WTC11 (cell line): ENCODE results near the gene CDK5RAP2. TPM values are rescaled to one million over a fixed set of nuclear protein-coding genes. Genes with fewer than 3 reads are reported as not detected.

Source experiments
- ATAC-seq: fragments of 200-7000 bp; cut with Tn5 transposase; 2 replicates; pipeline ENCODE4 v1.10.0; 2021; ENCODE audit warnings: mild to moderate bottlenecking, moderate library complexity
- CTCF ChIA-PET: fragments of 300-600 bp; sonication (Branson Sonifier 250); formaldehyde crosslinking; loops from one replicate; lab custom pipeline; 2021; ENCODE audit warnings: antibody characterized with exemption; lab: Charles Lee
- POLR2A ChIA-PET: fragments of 350-600 bp; sonication (Branson Sonifier 250); formaldehyde crosslinking; loops from one replicate; lab custom pipeline; 2021; ENCODE audit warnings: antibody characterized with exemption; lab: Charles Lee
- DNase-seq: peaks from one replicate; pipeline ENCODE4 v3.0.0; 2021; ENCODE audit warnings: low spot score
- H3K27ac Mint-ChIP-seq: 2 replicates; pipeline ENCODE4 v1.8.0; 2021; ENCODE audit warnings: mixed read lengths
- H3K27me3 Mint-ChIP-seq: 2 replicates; pipeline ENCODE4 v1.8.0; 2021; ENCODE audit warnings: low read depth, mild to moderate bottlenecking, moderate library complexity, mixed read lengths
- H3K36me3 Mint-ChIP-seq: 2 replicates; pipeline ENCODE4 v1.8.0; 2021; ENCODE audit warnings: mixed read lengths
- H3K4me1 Mint-ChIP-seq: 2 replicates; pipeline ENCODE4 v1.8.0; 2022; ENCODE audit warnings: mixed read lengths
- H3K4me3 Mint-ChIP-seq: 2 replicates; pipeline ENCODE4 v1.8.0; 2021; ENCODE audit warnings: mild to moderate bottlenecking, moderate library complexity, mixed read lengths
- H3K9me3 Mint-ChIP-seq: 2 replicates; pipeline ENCODE4 v1.8.0; 2021; ENCODE audit warnings: mixed read lengths
- CDX4 ChIP-seq: fragments of 250-450 bp; sonication (Bioruptor Pico); IDR thresholded peaks from 2 replicates; pipeline ENCODE4 v1.9.0; 2021; ENCODE audit warnings: moderate library complexity, mild to moderate bottlenecking, inconsistent platforms, borderline replicate concordance
- ELF4 ChIP-seq: sonication (generic); formaldehyde crosslinking; IDR thresholded peaks from 2 replicates; pipeline ENCODE4 v1.8.1; 2022; ENCODE audit warnings: low read depth, mild to moderate bottlenecking, moderate library complexity, missing genetic modification reagents
- GTF2I ChIP-seq: fragments of 250-450 bp; sonication (Bioruptor Pico); conservative IDR thresholded peaks from 2 replicates; pipeline ENCODE4 v1.4.0; 2021; ENCODE audit warnings: mild to moderate bottlenecking
- HMGA2 ChIP-seq: fragments of 250-450 bp; sonication (Bioruptor Pico); IDR thresholded peaks from 2 replicates; pipeline ENCODE4 v1.4.0; 2021; ENCODE audit warnings: mild to moderate bottlenecking, moderate library complexity
- IRF1 ChIP-seq: sonication (generic); formaldehyde crosslinking; IDR thresholded peaks from 2 replicates; pipeline ENCODE4 v1.8.0; 2023; ENCODE audit warnings: missing genetic modification reagents
- JAZF1 ChIP-seq: fragments of 250-450 bp; sonication (Bioruptor Pico); IDR thresholded peaks from 2 replicates; pipeline ENCODE4 v1.9.0; 2021; ENCODE audit warnings: moderate library complexity, mild to moderate bottlenecking, inconsistent platforms
- NFE2L1 ChIP-seq: sonication (generic); formaldehyde crosslinking; IDR thresholded peaks from 2 replicates; pipeline ENCODE4 v1.8.1; 2023; ENCODE audit warnings: missing genetic modification reagents
- NR1H2 ChIP-seq: sonication (generic); formaldehyde crosslinking; IDR thresholded peaks from 2 replicates; pipeline ENCODE4 v1.9.0; 2021; ENCODE audit warnings: mild to moderate bottlenecking, moderate library complexity, missing genetic modification reagents
- PREB ChIP-seq: sonication (generic); formaldehyde crosslinking; IDR thresholded peaks from 2 replicates; pipeline ENCODE4 v1.8.1; 2022; ENCODE audit warnings: mild to moderate bottlenecking, missing genetic modification reagents, moderate library complexity, borderline replicate concordance
- RELA ChIP-seq: sonication (generic); formaldehyde crosslinking; IDR thresholded peaks from 2 replicates; pipeline ENCODE4 v1.8.1; 2022; ENCODE audit warnings: missing genetic modification reagents, mild to moderate bottlenecking, borderline replicate concordance
- SMAD4 ChIP-seq: sonication (generic); formaldehyde crosslinking; IDR thresholded peaks from 2 replicates; pipeline ENCODE4 v1.8.0; 2022; ENCODE audit warnings: mild to moderate bottlenecking, missing genetic modification reagents
- TCF7 ChIP-seq: sonication (generic); formaldehyde crosslinking; IDR thresholded peaks from 2 replicates; pipeline ENCODE4 v1.8.0; 2022; ENCODE audit warnings: mild to moderate bottlenecking, low read depth, missing genetic modification reagents, moderate library complexity
- ZNF121 ChIP-seq: sonication (generic); formaldehyde crosslinking; IDR thresholded peaks from 2 replicates; pipeline ENCODE4 v1.8.0; 2023; ENCODE audit warnings: missing genetic modification reagents
- ZNF232 ChIP-seq: sonication (generic); formaldehyde crosslinking; IDR thresholded peaks from 2 replicates; pipeline ENCODE4 v1.8.0; 2022; ENCODE audit warnings: mild to moderate bottlenecking, missing genetic modification reagents
- ZNF317 ChIP-seq: sonication (generic); formaldehyde crosslinking; IDR thresholded peaks from 2 replicates; pipeline ENCODE4 v1.8.1; 2023; ENCODE audit warnings: low read depth, mild to moderate bottlenecking, moderate library complexity, missing genetic modification reagents, borderline replicate concordance
- total RNA-seq: library from RNA; stranded (reverse); gene quantifications from 3 replicates; pipeline ENCODE4 v1.2.3, GENCODE V29; 2021
- TF ChIP-seq, protein P1 (sequence below): fragments of 200-600 bp; IDR thresholded peaks from 2 replicates; pipeline ENCODE4 v1.8.0; 2022; ENCODE audit warnings: antibody characterized with exemption
- TF ChIP-seq, protein P2 (sequence below): sonication (generic); formaldehyde crosslinking; IDR thresholded peaks from 2 replicates; pipeline ENCODE4 v1.8.1; 2022; ENCODE audit warnings: low read depth, missing genetic modification reagents, borderline replicate concordance
- TF ChIP-seq, protein P3 (sequence below): sonication (generic); formaldehyde crosslinking; conservative IDR thresholded peaks from 2 replicates; pipeline ENCODE4 v1.8.1; 2023; ENCODE audit warnings: mild to moderate bottlenecking, low read depth, missing genetic modification reagents, moderate library complexity
- TF ChIP-seq, protein P4 (sequence below): fragments of 250-450 bp; sonication (Bioruptor Pico); IDR thresholded peaks from 2 replicates; pipeline ENCODE4 v1.9.0; 2021; ENCODE audit warnings: mild to moderate bottlenecking
- TF ChIP-seq, protein P5 (sequence below): fragments of 250-450 bp; sonication (Bioruptor Pico); IDR thresholded peaks from 2 replicates; pipeline ENCODE4 v1.8.0; 2021; ENCODE audit warnings: mild to moderate bottlenecking

CDK5RAP2 gene
- total RNA-seq, 1 experiment from 2014 or later = 48.3 TPM

- TF ChIP-seq RELA (CRISPR knock-in tag) (no peak), ZNF317 (CRISPR knock-in tag) (no peak), ELF4 (CRISPR knock-in tag) (no peak), JAZF1 (no peak), NFE2L1 (no peak)
- TF ChIP-seq, protein P1, sequence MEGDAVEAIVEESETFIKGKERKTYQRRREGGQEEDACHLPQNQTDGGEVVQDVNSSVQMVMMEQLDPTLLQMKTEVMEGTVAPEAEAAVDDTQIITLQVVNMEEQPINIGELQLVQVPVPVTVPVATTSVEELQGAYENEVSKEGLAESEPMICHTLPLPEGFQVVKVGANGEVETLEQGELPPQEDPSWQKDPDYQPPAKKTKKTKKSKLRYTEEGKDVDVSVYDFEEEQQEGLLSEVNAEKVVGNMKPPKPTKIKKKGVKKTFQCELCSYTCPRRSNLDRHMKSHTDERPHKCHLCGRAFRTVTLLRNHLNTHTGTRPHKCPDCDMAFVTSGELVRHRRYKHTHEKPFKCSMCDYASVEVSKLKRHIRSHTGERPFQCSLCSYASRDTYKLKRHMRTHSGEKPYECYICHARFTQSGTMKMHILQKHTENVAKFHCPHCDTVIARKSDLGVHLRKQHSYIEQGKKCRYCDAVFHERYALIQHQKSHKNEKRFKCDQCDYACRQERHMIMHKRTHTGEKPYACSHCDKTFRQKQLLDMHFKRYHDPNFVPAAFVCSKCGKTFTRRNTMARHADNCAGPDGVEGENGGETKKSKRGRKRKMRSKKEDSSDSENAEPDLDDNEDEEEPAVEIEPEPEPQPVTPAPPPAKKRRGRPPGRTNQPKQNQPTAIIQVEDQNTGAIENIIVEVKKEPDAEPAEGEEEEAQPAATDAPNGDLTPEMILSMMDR = no peak
Measured at GRCh38 chr9:120405134-120405533, 174.8 kb downstream of the CDK5RAP2 start (continued).

- CTCF ChIA-PET = no interaction called here
- POLR2A ChIA-PET = no interaction called here
- TF ChIP-seq RELA (CRISPR knock-in tag) = no peak
- TF ChIP-seq GTF2I (CRISPR knock-in tag) = no peak
- TF ChIP-seq ELF4 (CRISPR knock-in tag) = no peak
- TF ChIP-seq ZNF232 = no peak
- TF ChIP-seq, protein P2, sequence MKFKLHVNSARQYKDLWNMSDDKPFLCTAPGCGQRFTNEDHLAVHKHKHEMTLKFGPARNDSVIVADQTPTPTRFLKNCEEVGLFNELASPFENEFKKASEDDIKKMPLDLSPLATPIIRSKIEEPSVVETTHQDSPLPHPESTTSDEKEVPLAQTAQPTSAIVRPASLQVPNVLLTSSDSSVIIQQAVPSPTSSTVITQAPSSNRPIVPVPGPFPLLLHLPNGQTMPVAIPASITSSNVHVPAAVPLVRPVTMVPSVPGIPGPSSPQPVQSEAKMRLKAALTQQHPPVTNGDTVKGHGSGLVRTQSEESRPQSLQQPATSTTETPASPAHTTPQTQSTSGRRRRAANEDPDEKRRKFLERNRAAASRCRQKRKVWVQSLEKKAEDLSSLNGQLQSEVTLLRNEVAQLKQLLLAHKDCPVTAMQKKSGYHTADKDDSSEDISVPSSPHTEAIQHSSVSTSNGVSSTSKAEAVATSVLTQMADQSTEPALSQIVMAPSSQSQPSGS = no peak
- TF ChIP-seq, protein P3, sequence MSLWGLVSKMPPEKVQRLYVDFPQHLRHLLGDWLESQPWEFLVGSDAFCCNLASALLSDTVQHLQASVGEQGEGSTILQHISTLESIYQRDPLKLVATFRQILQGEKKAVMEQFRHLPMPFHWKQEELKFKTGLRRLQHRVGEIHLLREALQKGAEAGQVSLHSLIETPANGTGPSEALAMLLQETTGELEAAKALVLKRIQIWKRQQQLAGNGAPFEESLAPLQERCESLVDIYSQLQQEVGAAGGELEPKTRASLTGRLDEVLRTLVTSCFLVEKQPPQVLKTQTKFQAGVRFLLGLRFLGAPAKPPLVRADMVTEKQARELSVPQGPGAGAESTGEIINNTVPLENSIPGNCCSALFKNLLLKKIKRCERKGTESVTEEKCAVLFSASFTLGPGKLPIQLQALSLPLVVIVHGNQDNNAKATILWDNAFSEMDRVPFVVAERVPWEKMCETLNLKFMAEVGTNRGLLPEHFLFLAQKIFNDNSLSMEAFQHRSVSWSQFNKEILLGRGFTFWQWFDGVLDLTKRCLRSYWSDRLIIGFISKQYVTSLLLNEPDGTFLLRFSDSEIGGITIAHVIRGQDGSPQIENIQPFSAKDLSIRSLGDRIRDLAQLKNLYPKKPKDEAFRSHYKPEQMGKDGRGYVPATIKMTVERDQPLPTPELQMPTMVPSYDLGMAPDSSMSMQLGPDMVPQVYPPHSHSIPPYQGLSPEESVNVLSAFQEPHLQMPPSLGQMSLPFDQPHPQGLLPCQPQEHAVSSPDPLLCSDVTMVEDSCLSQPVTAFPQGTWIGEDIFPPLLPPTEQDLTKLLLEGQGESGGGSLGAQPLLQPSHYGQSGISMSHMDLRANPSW (CRISPR knock-in tag) = no peak
- TF ChIP-seq, protein P4, sequence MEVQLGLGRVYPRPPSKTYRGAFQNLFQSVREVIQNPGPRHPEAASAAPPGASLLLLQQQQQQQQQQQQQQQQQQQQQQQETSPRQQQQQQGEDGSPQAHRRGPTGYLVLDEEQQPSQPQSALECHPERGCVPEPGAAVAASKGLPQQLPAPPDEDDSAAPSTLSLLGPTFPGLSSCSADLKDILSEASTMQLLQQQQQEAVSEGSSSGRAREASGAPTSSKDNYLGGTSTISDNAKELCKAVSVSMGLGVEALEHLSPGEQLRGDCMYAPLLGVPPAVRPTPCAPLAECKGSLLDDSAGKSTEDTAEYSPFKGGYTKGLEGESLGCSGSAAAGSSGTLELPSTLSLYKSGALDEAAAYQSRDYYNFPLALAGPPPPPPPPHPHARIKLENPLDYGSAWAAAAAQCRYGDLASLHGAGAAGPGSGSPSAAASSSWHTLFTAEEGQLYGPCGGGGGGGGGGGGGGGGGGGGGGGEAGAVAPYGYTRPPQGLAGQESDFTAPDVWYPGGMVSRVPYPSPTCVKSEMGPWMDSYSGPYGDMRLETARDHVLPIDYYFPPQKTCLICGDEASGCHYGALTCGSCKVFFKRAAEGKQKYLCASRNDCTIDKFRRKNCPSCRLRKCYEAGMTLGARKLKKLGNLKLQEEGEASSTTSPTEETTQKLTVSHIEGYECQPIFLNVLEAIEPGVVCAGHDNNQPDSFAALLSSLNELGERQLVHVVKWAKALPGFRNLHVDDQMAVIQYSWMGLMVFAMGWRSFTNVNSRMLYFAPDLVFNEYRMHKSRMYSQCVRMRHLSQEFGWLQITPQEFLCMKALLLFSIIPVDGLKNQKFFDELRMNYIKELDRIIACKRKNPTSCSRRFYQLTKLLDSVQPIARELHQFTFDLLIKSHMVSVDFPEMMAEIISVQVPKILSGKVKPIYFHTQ (CRISPR knock-in tag) = no peak
- no peak for TF ChIP-seq SMAD4 (CRISPR knock-in tag)
- no peak for TF ChIP-seq HMGA2 (CRISPR knock-in tag)
- no peak for TF ChIP-seq ZNF121 (CRISPR knock-in tag)
- TF ChIP-seq IRF1 = no peak
- TF ChIP-seq TCF7 (CRISPR knock-in tag) = no peak
- TF ChIP-seq, protein P5, sequence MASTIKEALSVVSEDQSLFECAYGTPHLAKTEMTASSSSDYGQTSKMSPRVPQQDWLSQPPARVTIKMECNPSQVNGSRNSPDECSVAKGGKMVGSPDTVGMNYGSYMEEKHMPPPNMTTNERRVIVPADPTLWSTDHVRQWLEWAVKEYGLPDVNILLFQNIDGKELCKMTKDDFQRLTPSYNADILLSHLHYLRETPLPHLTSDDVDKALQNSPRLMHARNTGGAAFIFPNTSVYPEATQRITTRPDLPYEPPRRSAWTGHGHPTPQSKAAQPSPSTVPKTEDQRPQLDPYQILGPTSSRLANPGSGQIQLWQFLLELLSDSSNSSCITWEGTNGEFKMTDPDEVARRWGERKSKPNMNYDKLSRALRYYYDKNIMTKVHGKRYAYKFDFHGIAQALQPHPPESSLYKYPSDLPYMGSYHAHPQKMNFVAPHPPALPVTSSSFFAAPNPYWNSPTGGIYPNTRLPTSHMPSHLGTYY (CRISPR knock-in tag) = no peak
- no peak for TF ChIP-seq NR1H2 (CRISPR knock-in tag)
- no peak for TF ChIP-seq PREB (CRISPR knock-in tag)
- no peak for TF ChIP-seq CDX4 (CRISPR knock-in tag)
- Mint-ChIP-seq H3K9me3 (no peaks in the 10 kb centered on the region), H3K27ac (no peak overlapping the region), H3K4me3 (no peak overlapping the region), H3K36me3 (peaks cover 63% of the 10 kb centered on the region), H3K4me1 (no peaks in the 10 kb centered on the region), H3K27me3 (no peaks in the 10 kb centered on the region)
- ATAC-seq (no peak), DNase-seq (no peak)
Measured at GRCh38 chr9:120403543-120403856, 176.5 kb downstream of the CDK5RAP2 start.
